ENCODE measurements around the gene ANXA2R.
"Not testable (repeated sequence)": the region's sequence is repeated elsewhere in the genome, so short reads cannot be mapped to it uniquely, and the experiment has no call there.

Gene ANXA2R

GRCh38 chr5:43033841-43034590 is 6.1 kb downstream of the ANXA2R start:
- no peak for DNase-seq (ENCODE audit: low spot score)

- no peak for DNase-seq (ENCODE audit: low spot score)
Measured at GRCh38 chr5:43027054-43027785, 12.9 kb downstream of the ANXA2R start.

- DNase-seq (ENCODE audit: low spot score) = not testable (repeated sequence)
Measured at GRCh38 chr5:43025184-43025950, 14.8 kb downstream of the ANXA2R start.

GRCh38 chr5:43024217-43024616 is 15.9 kb downstream of the ANXA2R start:
- no peak for DNase-seq (ENCODE audit: low spot score)

GRCh38 chr5:43021151-43021550 is 19.0 kb downstream of the ANXA2R start:
- DNase-seq (ENCODE audit: low spot score) = no peak

- DNase-seq (ENCODE audit: low spot score) = peak; percentile 55
Measured at GRCh38 chr5:43020399-43020746, 19.7 kb downstream of the ANXA2R start.

- peak; percentile 94 for DNase-seq (ENCODE audit: low spot score)
Measured at GRCh38 chr5:43019614-43020398, 20.3 kb downstream of the ANXA2R start.

- no peak for DNase-seq (ENCODE audit: low spot score)
Measured at GRCh38 chr5:43019291-43019613, 20.9 kb downstream of the ANXA2R start.

GRCh38 chr5:43017428-43017815 is 22.7 kb downstream of the ANXA2R start:
- peak; percentile 40 for DNase-seq (ENCODE audit: low spot score)

- no peak for DNase-seq (ENCODE audit: low spot score)
Measured at GRCh38 chr5:43016217-43016779, 23.8 kb downstream of the ANXA2R start.

GRCh38 chr5:43014522-43014921 is 25.6 kb downstream of the ANXA2R start:
- DNase-seq (ENCODE audit: low spot score) = no peak

- no peak for DNase-seq (ENCODE audit: low spot score)
Measured at GRCh38 chr5:43010935-43011315, 29.2 kb downstream of the ANXA2R start.

GRCh38 chr5:43008363-43009153 is 31.6 kb downstream of the ANXA2R start:
- DNase-seq (ENCODE audit: low spot score) = peak; percentile 92

GRCh38 chr5:43007911-43008362 is 32.2 kb downstream of the ANXA2R start:
- peak; percentile 65 for DNase-seq (ENCODE audit: low spot score)

- DNase-seq (ENCODE audit: low spot score) = peak; percentile 77
Measured at GRCh38 chr5:43007246-43007910, 32.7 kb downstream of the ANXA2R start.

GRCh38 chr5:43006424-43007202 is 33.5 kb downstream of the ANXA2R start:
- no peak for DNase-seq (ENCODE audit: low spot score)

- no peak for DNase-seq (ENCODE audit: low spot score)
Measured at GRCh38 chr5:43005031-43005430, 35.1 kb downstream of the ANXA2R start.

- DNase-seq (ENCODE audit: low spot score) = no peak
Measured at GRCh38 chr5:43001748-43002147, 38.4 kb downstream of the ANXA2R start.

- DNase-seq (ENCODE audit: low spot score) = no peak
Measured at GRCh38 chr5:43000914-43001313, 39.2 kb downstream of the ANXA2R start.

Measured in SW480 (cell line).